CD4-positive, alpha-beta T cell treated with Interleukin-6 at 100 ng/mL for 8 hours (primary cell): ENCODE data around the gene RASAL2.

Source experiments
- DNase-seq: peaks from one replicate; pipeline ENCODE4 v3.0.0-alpha.2; 2020; ENCODE audit warnings: mixed read lengths, low spot score

Gene RASAL2

DNA sequence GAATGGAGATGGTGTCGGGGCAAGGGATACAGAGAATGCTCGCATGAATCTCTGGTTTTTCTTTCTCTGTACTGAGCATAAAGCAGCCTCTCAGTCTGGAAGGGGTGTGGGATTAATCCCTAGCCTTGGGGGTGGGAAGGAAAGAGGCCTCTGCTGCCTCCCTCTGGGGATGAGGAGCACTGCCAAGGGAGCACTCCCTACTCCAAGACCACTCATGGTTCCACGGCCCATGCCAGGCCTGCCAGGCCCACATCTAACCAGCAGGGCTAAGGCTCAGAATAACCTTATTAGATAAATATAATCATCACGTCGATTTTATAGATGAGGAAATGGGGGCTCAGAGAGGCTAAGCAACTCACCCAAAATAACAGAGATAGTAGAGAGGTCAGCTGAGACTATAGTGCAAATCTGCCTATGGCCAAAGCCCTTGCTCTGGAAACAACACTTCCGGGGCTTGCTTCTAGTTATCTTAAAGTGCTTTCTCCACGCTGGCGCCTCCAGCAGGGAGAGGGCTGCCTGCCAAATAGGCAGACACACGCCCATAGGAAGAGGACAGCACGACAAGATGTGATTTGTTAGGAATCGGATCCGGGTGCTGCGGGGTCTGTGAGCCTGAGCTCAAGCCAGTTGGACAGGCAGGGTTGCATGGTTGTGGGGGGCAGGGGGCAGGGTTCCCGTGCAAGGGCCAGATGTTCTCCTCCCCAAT is 419.5 kb downstream of the RASAL2 start:
- no peak for DNase-seq

DNA sequence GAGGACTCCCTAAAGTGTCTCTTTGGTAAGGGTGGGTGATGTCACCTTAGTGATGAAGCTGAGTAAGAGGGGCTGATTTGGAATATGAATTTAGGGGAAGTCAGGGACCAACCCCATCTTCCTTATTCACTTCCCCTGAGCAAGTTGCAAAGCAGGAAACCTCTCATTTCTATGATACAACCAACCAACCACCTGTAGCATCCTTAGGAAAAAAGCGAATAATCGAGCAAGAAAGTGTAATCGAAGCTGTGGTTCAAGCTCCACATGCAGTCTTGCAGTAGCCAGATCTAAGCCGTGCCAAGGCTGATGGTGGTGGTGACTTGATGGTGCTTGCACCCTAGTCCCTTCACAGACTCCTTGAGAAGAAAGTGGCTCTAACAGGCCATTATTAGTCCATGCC is 422.2 kb downstream of the RASAL2 start:
- no peak for DNase-seq

DNA sequence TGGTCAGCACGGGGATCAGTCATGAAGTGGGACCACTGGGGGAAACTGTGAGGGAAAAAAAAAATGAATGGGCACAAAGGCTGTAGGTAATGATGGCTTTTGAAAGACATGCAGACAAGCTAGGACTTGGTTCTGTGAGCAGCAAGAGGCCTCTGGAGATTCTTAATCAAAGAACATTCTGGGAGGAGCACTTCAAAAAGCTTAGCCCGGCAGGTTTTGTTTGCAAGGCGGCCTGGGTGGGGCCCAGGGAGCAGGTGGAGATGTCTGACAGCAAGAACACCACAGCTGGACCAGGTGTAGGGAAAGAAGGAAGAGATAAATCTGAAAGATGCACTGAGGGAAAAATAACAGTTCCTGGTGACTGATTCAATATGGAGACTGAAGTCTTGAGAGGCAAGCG is 425.0 kb downstream of the RASAL2 start:
- DNase-seq, result no peak

DNA sequence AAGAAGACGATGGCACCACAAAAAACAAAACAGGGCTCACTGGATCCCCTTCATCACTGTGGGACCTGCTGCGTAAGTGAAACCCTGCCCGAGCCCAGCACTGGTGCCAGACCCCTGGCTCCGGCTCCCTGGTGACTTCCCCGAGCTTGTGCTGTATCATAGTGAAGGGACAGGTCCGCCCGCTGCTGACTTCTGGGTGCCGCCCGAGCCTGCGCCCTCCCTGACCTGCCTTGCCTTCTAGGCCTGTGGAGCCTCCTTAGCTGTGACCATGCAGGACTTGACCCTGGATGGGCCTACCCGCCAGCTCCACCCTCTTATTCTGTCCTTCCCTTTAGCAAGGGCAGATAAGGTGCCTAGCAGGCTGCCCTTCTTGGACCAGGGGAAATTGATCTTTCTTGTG is 426.9 kb downstream of the RASAL2 start:
- no peak for DNase-seq

DNA sequence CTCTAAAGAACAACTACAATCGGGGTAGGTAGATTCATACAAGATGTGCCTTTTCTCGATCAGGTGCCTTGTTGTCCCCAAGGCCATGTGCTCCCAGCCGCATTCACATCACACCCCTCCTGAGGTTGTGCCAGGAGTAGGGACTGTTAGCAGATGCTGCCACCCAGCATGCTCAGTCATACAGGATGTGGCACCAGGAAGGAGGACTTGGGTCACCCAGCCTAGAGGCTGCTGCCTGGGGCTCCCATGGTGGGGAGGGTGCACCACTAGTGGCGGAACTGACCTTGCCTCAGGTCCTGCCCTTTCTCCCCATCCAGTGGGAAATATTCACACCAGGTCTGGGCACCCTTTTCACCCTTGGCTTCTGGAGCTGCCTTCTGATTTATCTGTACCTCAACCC is 427.3 kb downstream of the RASAL2 start:
- DNase-seq, result no peak

DNA sequence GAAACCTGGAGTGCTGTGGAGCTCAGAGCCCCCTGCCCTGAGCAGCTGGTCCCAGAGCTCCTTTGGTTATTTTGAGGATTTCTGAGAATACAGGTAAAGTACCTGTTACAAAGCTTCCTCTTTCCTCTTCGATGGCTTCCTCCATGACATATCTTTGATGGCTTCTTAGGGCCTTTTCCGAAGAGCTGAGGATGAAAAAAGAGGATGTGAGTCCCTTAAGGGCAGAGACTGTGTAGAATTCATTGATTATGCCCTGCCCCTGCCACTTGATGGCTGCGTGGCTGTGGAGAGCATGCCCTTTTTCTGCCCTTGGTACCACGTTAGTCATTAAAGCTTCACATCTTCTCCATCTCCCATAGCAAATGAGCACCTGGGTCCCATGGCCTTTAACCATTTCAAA is 433.2 kb downstream of the RASAL2 start:
- no peak for DNase-seq

DNA sequence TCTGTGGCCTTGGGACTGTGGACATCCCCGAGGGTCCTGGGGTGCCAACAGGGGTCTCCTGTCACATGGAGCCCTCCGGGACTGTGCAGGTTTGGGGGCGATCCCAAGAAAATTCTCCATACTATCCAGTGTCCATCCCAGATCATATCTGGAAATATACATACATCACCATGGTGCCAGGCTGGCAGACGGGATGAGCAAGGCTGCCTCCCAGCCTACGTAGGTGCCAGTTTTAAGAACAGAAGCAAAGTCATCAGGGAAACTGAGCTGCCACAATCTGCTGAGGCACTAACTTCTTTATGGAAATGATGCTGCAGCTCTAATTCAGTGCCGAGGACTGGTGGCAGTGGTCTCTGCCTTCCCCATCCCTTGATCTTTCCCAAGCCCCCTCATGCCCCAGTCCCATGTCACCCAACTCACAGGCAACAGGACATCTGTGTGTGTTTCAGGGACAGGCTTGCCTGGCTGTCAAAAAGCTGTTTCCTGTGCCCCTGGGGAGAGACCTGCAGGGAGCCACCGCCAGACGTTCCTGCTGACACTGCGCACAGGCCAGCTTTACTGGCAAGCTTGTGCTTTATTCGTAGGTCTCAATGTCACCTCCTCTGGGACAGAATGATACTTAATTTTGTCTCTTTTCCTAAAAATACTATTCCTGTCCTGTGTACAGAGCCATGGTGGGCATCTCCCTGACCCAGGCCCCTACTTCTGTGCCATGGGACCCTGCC is 434.5 kb downstream of the RASAL2 start:
- no peak for DNase-seq

DNA sequence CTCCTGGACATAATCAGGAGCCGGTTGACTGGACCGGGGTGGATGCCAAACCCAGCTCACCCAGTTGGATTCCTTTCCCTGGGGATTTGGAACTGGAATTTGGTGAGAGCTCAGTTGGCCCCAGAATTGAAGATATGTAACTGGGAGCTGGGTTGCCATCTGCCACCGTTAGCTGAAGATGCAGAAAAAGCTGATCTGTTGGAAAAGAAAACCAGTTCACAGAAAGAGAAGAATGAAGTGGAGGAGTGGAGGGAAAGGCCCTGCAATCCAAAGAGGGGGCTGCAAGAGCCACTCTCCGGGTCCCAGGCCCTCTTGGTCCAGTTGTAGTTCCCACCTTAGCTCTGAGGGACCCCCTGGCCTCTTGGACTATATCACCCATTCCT is 435.0 kb downstream of the RASAL2 start:
- DNase-seq, result no peak

DNA sequence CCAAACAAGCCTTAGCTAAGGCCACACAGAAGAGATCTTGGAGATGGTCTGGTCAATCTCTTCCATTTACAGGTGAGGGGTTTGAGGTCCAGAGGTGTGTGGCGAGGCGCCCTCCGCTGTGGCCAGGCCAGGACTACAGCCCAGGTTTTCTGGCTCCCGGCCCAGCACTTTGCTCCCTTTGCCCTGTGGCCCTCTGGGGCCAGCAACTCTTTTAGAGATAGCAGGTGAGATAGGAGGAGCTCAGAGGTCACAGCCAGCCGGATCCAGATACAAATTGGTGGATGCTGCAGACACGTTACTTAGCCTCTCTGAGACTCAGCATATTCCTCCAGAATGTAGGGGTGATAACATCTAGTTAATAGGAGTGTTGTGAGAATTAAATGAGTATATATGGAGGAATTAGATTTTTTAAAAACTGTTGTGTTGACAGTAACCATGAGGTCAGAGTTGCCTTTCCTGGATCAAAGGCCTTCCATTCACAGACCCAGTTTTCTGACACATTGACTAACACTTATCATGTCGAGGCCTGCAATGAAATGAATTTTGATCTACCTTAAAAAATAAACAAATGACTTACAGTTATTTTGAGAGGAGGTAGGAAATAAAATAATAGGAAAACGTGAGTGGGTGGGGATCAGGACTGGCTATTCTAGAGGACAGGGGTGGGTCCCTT is 435.6 kb downstream of the RASAL2 start:
- DNase-seq, result no peak

DNA sequence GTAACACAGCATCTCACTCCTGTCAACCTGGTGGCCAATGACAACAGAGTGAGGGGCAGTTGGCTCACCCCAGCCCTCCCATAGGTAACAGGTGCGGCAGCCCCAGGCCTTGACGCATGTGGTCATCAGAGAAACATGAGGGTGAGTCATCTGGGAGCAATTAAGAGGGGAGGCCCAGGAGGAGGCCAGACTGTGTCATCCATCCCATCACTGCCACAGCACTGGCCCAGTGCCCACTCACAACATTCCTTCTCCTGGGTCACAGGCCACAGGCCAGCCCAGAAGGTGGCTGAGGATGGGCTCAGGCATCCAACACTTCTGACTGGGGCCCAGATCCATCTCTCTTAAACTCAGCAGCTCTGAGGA is 436.1 kb downstream of the RASAL2 start:
- no peak for DNase-seq

DNA sequence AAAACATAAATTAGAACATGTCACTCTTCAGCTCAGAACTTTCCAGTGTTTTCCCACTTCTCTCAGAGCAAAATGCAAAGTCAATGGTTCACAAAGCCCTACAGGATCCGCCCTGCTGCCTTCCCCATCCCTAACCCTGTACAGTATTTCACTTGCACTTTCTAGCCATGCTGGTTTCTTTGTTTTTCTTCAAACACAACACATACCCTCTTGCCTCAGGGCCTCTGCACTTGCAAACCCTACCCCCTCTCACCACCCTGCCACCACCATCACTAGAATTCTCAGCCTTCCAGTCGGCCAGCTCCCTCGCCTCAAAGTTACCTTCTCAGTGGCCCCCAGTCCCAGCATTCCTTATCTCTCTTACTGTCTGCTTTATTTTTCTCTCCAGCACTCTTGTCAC is 436.6 kb downstream of the RASAL2 start:
- DNase-seq, result no peak

DNA sequence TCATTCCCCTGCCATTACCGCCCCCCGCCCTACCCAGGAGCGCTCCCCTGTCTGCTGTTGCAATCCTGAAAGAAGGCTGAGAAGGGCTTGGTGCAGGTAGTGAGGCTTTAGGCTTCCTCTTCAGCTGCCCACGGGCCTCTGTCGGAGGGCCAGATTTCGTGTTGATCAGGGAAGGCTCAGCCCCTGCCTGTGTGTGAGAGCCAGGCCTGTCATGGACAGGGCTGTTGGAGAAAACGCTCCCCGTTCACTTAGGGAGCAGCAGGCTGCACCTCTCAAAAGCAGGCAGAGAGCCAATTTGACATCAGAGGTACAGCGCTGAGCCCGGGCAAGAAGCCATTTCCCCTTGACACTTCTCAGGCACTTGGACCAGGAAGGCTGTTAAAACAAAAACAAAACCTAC is 438.0 kb downstream of the RASAL2 start:
- no peak for DNase-seq

DNA sequence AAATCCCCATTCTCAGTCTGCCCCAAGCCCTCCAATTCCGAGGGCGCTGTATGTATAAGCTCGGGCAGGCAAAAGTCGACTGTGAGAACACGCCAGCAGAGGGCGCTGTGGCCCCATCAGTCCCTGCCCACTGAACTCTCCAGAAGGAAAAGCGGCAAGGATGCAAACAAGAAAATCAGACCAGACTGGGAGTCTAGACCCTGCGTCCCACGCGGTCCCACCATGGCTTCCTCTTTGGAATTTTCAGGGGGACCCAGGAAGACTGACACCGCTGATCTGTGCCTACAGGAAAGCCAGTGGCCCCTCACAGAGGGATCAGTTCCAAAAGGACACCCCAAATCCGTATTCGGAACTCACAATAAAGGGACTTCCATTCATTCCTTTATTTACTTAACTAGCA is 438.5 kb downstream of the RASAL2 start:
- peak; percentile 65 for DNase-seq

DNA sequence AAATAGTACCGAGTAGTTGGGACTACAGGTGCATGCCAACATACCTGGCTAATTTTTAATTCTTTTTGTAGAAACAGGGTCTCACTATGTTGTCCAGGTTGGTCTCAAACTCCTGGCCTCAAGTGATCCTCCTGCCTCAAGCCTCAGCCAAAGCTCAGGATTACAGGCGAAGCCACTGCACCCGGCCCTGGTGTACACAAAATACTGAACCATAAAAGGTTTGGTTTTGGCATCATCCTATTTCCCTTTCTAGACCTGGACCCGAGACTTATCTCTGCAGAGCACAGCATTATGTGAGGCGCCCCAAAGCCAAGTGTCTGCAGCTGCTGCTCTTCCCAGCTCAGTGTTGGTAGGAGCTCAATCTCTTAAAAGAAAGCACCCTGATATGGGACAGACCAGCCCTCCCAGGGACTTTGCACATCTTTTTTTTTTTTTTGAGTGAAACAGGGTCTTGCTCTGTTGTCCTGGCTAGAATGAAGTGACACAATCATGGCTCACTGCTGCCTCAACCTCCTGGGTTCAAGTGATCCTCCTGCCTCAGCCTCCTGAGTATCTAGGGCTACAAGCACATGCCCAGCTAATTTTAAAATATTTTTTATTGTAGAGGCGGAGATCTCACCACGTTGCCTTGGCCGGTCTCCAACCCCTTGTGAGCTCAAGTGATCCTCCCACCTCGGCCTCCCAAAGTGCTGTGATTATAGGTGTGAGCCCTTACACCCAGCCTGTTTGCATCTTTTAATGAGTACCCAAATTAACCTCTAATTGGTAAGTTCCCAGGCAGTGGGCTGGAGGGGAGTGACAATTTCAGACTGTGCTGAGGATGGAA is 439.4 kb downstream of the RASAL2 start:
- no peak for DNase-seq
